DOHH2 (cell line): Measurements from ENCODE around the gene SH2D1B.

Experiments used
- EZH2phosphoT487 ChIP-seq: fragments of 200-600 bp; sonication (generic); IDR thresholded peaks from 2 replicates; pipeline ENCODE4 v1.6.1; 2017; ENCODE audit warnings: borderline replicate concordance, mild to moderate bottlenecking, antibody characterized with exemption, low read length, moderate library complexity, mixed read lengths
- TF ChIP-seq, protein P1 (sequence below): fragments of 200-600 bp; sonication (generic); IDR thresholded peaks from one replicate; pipeline ENCODE4 v1.5.1; 2014; ENCODE audit warnings: antibody characterized with exemption, mild to moderate bottlenecking, low read depth, low read length; ENCODE audit not compliant: poor library complexity, severe bottlenecking

GRCh38 chr1:162358928-162359327 is 53.0 kb downstream of the SH2D1B start:
- TF ChIP-seq, protein P1, sequence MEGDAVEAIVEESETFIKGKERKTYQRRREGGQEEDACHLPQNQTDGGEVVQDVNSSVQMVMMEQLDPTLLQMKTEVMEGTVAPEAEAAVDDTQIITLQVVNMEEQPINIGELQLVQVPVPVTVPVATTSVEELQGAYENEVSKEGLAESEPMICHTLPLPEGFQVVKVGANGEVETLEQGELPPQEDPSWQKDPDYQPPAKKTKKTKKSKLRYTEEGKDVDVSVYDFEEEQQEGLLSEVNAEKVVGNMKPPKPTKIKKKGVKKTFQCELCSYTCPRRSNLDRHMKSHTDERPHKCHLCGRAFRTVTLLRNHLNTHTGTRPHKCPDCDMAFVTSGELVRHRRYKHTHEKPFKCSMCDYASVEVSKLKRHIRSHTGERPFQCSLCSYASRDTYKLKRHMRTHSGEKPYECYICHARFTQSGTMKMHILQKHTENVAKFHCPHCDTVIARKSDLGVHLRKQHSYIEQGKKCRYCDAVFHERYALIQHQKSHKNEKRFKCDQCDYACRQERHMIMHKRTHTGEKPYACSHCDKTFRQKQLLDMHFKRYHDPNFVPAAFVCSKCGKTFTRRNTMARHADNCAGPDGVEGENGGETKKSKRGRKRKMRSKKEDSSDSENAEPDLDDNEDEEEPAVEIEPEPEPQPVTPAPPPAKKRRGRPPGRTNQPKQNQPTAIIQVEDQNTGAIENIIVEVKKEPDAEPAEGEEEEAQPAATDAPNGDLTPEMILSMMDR = no peak
- TF ChIP-seq EZH2phosphoT487 = no peak
